Measurements from ENCODE around the gene PIK3IP1.
A peak's percentile ranks its signal among the peaks of the same experiment; 100 is the strongest.
"Not testable (repeated sequence)": the region's sequence is repeated elsewhere in the genome, so short reads cannot be mapped to it uniquely, and the experiment has no call there.

PIK3IP1 gene

GRCh38 chr22:31292236-31292989 lies at the start of gene PIK3IP1:
PIK3IP1 (minus strand) TSS chr22:31292488; CDS start chr22:31292344, 144 bp downstream.
- DNase-seq: peak; percentile 39 to 95 (median 77)

GRCh38 chr22:31341386-31342088 lies 49.2 kb upstream of the PIK3IP1 start:
- DNase-seq: no peak

- DNase-seq: no peak
These were observed 48.5 kb upstream of the PIK3IP1 start for GRCh38 chr22:31340765-31341247.

- DNase-seq: no peak
These were observed 48.1 kb upstream of the PIK3IP1 start for GRCh38 chr22:31340360-31340759.

- no peak for DNase-seq
These were observed 47.0 kb upstream of the PIK3IP1 start for GRCh38 chr22:31339148-31339832.

- no peak for DNase-seq
These were observed 44.9 kb upstream of the PIK3IP1 start for GRCh38 chr22:31337178-31337577.

GRCh38 chr22:31334329-31334728 lies 42.0 kb upstream of the PIK3IP1 start:
- no peak for DNase-seq

GRCh38 chr22:31333641-31334040 lies 41.4 kb upstream of the PIK3IP1 start:
- DNase-seq: peak in 10 of 51 donors; percentile 16 to 61 (median 28)

- DNase-seq: no peak
These were observed 40.6 kb upstream of the PIK3IP1 start for GRCh38 chr22:31332886-31333285.

- no peak for DNase-seq
These were observed 39.7 kb upstream of the PIK3IP1 start for GRCh38 chr22:31332010-31332409.

- DNase-seq: no peak
These were observed 37.3 kb upstream of the PIK3IP1 start for GRCh38 chr22:31329453-31330215.

- DNase-seq: no peak
These were observed 36.7 kb upstream of the PIK3IP1 start for GRCh38 chr22:31329029-31329428.

GRCh38 chr22:31328544-31328960 lies 36.3 kb upstream of the PIK3IP1 start:
- DNase-seq: no peak

GRCh38 chr22:31327806-31328543 lies 35.7 kb upstream of the PIK3IP1 start:
- peak in 3 of 51 donors; percentile 20 to 58 (median 26) for DNase-seq

GRCh38 chr22:31326877-31327276 lies 34.6 kb upstream of the PIK3IP1 start:
- DNase-seq: no peak

GRCh38 chr22:31323578-31324550 lies 31.6 kb upstream of the PIK3IP1 start:
- no peak for DNase-seq

GRCh38 chr22:31321421-31321820 lies 29.1 kb upstream of the PIK3IP1 start:
- peak in 8 of 51 donors; percentile 5 to 46 (median 38) for DNase-seq

GRCh38 chr22:31314220-31314619 lies 21.9 kb upstream of the PIK3IP1 start:
- not testable (repeated sequence) for DNase-seq
